OCI-LY1 (cell line): ENCODE data around the gene AZU1.

Experiments used
- H2AFZ ChIP-seq: fragments of 200-600 bp; sonication (generic), shearing (Covaris generic); 2 replicates; pipeline ENCODE4 v1.6.0; 2014; ENCODE audit warnings: antibody characterized with exemption, mild to moderate bottlenecking, low read length
- H3F3A ChIP-seq: fragments of 200-600 bp; sonication (generic), shearing (Covaris generic); 2 replicates; pipeline ENCODE4 v1.6.0; 2014; ENCODE audit warnings: mild to moderate bottlenecking, antibody characterized with exemption, low read length, moderate library complexity; ENCODE audit not compliant: insufficient read depth
- H3K27ac ChIP-seq: fragments of 200-600 bp; sonication (generic); 2 replicates; pipeline ENCODE4 v1.5.1; 2014; ENCODE audit warnings: low read length, mixed run types, mild to moderate bottlenecking, low read depth; ENCODE audit not compliant: poor library complexity, severe bottlenecking
- H3K27me3 ChIP-seq: fragments of 200-600 bp; sonication (generic); 2 replicates; pipeline ENCODE4 v1.6.0; 2014; ENCODE audit warnings: antibody characterized with exemption, mild to moderate bottlenecking, low read length, moderate library complexity; ENCODE audit not compliant: insufficient read depth
- H3K36me3 ChIP-seq: fragments of 200-600 bp; sonication (generic); 2 replicates; pipeline ENCODE4 v1.6.1; 2014; ENCODE audit warnings: mild to moderate bottlenecking, antibody characterized with exemption, low read length, moderate library complexity, mixed read lengths; ENCODE audit not compliant: insufficient read depth
- H3K4me1 ChIP-seq: fragments of 200-600 bp; sonication (generic); 2 replicates; pipeline ENCODE4 v1.5.1; 2014; ENCODE audit warnings: mild to moderate bottlenecking, low read length, moderate library complexity; ENCODE audit not compliant: insufficient read depth, severe bottlenecking
- H3K4me2 ChIP-seq: fragments of 200-600 bp; sonication (generic), shearing (Covaris generic); 2 replicates; pipeline ENCODE4 v1.6.1; 2014; ENCODE audit warnings: low read length
- H3K4me3 ChIP-seq: fragments of 200-600 bp; sonication (generic); 2 replicates; pipeline ENCODE4 v1.5.1; 2014; ENCODE audit warnings: low read length, low read depth, mild to moderate bottlenecking, mixed read lengths; ENCODE audit not compliant: poor library complexity, severe bottlenecking
- H3K79me2 ChIP-seq: fragments of 200-600 bp; shearing (Covaris generic); 2 replicates; pipeline ENCODE4 v1.6.1; 2016; ENCODE audit warnings: mixed run types, low read length, mixed read lengths; ENCODE audit not compliant: insufficient read depth
- H3K9ac ChIP-seq: fragments of 200-600 bp; sonication (generic), shearing (Covaris generic); 2 replicates; pipeline ENCODE4 v1.6.1; 2014; ENCODE audit warnings: mild to moderate bottlenecking, low read length, mixed read lengths
- H3K9me2 ChIP-seq: fragments of 200-600 bp; sonication (generic), shearing (Covaris generic); 2 replicates; pipeline ENCODE4 v1.6.1; 2014; ENCODE audit warnings: low read depth, mild to moderate bottlenecking, low read length, mixed read lengths
- H3K9me3 ChIP-seq: fragments of 200-600 bp; shearing (Covaris generic); 2 replicates; pipeline ENCODE4 v1.6.1; 2014; ENCODE audit warnings: low read length, mixed read lengths
- H4K20me1 ChIP-seq: fragments of 200-600 bp; sonication (generic), shearing (Covaris generic); 2 replicates; pipeline ENCODE4 v1.6.0; 2016; ENCODE audit warnings: mild to moderate bottlenecking, low read length; ENCODE audit not compliant: insufficient read depth
- CTCF ChIP-seq: fragments of 200-600 bp; sonication (generic), shearing (Covaris generic); IDR thresholded peaks from 2 replicates; pipeline ENCODE4 v1.5.1; 2017; ENCODE audit warnings: mild to moderate bottlenecking, antibody characterized with exemption, low read length, moderate library complexity, mixed read lengths
- EZH2 ChIP-seq: fragments of 200-600 bp; sonication (generic), shearing (Covaris generic); IDR thresholded peaks from 2 replicates; pipeline ENCODE4 v1.8.0; 2017; ENCODE audit warnings: borderline replicate concordance, mixed run types, mild to moderate bottlenecking, antibody characterized with exemption, low read length, moderate library complexity, mixed read lengths

Gene AZU1

GRCh38 chr19:802498-803098 is 25.0 kb upstream of the AZU1 start:
- TF ChIP-seq EZH2 = no peak
- no peak for TF ChIP-seq CTCF
- no peak overlapping the region for H3K27ac ChIP-seq
- H2AFZ ChIP-seq = no peak overlapping the region
- H3K9me2 ChIP-seq = no peaks in the 10 kb centered on the region
- peaks cover 57% of the 10 kb centered on the region for H3K79me2 ChIP-seq
- H3K4me3 ChIP-seq = no peak overlapping the region
- H3K9me3 ChIP-seq = no peaks in the 10 kb centered on the region
- H3K9ac ChIP-seq = no peak overlapping the region
- no peaks in the 10 kb centered on the region for H4K20me1 ChIP-seq
- peaks cover 28% of the 10 kb centered on the region for H3K4me1 ChIP-seq
- H3K27me3 ChIP-seq = no peaks in the 10 kb centered on the region
- no peak overlapping the region for H3K4me2 ChIP-seq
- peaks cover 97% of the 10 kb centered on the region for H3K36me3 ChIP-seq
- H3F3A ChIP-seq = no peaks in the 10 kb centered on the region

GRCh38 chr19:803099-803561 is 24.5 kb upstream of the AZU1 start:
- Histone ChIP-seq H3K27ac (no peak overlapping the region), H3K79me2 (peaks cover 55% of the 10 kb centered on the region), H3K4me3 (no peak overlapping the region), H3K9me3 (no peaks in the 10 kb centered on the region), H3K9me2 (no peaks in the 10 kb centered on the region), H3K4me2 (no peak overlapping the region), H3K4me1 (peaks cover 28% of the 10 kb centered on the region), H3K36me3 (peaks cover 100% of the 10 kb centered on the region), H3F3A (no peaks in the 10 kb centered on the region), H3K27me3 (no peaks in the 10 kb centered on the region), H3K9ac (no peak overlapping the region), H4K20me1 (no peaks in the 10 kb centered on the region), H2AFZ (no peak overlapping the region)
- TF ChIP-seq EZH2 (no peak), CTCF (no peak)

- Histone ChIP-seq H3K4me3 (no peak overlapping the region), H3K9me3 (no peaks in the 10 kb centered on the region), H3K4me1 (peaks cover 25% of the 10 kb centered on the region), H4K20me1 (no peaks in the 10 kb centered on the region), H3K9ac (no peak overlapping the region), H3K27me3 (no peaks in the 10 kb centered on the region), H3K4me2 (no peak overlapping the region), H3K79me2 (peaks cover 47% of the 10 kb centered on the region), H3K36me3 (peaks cover 100% of the 10 kb centered on the region), H2AFZ (no peak overlapping the region), H3F3A (no peaks in the 10 kb centered on the region), H3K9me2 (no peaks in the 10 kb centered on the region), H3K27ac (no peak overlapping the region)
- TF ChIP-seq CTCF (no peak), EZH2 (no peak)
These were observed 23.8 kb upstream of the AZU1 start for GRCh38 chr19:803686-804418.
